ENCODE data around the gene NFS1.

- peak; percentile 45 for TF ChIP-seq POLR2A (IDR thresholded peaks at IDR 0.05)
- TF ChIP-seq CTCF (IDR thresholded peaks at IDR 0.05): peak in 2 of 4 experiments; percentile 6 to 13
Observed at GRCh38 chr20:35619196-35620095, 79.7 kb downstream of the NFS1 start.

Measured in prostate gland (tissue), 2 donors.